ENCODE data around the gene RNU6-8.

RNU6-8 gene

DNA sequence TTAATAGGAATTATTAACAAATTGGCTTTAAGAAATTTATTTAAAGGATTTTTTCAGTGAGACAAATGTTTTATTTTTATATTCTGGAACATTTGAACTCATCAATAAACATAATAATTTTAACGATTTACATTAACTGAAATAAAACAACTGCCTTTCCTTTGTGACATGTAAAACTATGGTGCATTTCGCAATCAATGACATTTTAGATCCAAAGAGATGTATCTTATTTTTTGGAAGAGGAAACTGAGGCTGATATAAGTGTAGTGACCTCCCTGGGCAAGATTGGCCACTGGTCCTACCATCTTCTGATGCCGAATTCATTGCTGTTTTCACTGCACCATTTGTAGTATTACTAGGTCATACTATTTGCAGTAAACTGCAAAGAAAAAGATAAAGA lies 2.5 kb upstream of the RNU6-8 start:
- DNase-seq (ENCODE audit: low read depth) = no peak

GRCh38 chr14:32203928-32204357 lies 874 bp upstream of the RNU6-8 start:
- DNase-seq (ENCODE audit: low read depth) = no peak

GRCh38 chr14:32202491-32202997 lies 525 bp downstream of the RNU6-8 start:
- DNase-seq (ENCODE audit: low read depth) = no peak

GRCh38 chr14:32201816-32202490 lies 1.1 kb downstream of the RNU6-8 start, which contains the start of gene RNU6-7:
TSS of gene RNU6-7 (plus strand) at chr14:32202045.
- no peak for DNase-seq (ENCODE audit: low read depth)

GRCh38 chr14:32201193-32201815 lies 1.8 kb downstream of the RNU6-8 start:
- peak; percentile 11 for DNase-seq (ENCODE audit: low read depth)

DNA sequence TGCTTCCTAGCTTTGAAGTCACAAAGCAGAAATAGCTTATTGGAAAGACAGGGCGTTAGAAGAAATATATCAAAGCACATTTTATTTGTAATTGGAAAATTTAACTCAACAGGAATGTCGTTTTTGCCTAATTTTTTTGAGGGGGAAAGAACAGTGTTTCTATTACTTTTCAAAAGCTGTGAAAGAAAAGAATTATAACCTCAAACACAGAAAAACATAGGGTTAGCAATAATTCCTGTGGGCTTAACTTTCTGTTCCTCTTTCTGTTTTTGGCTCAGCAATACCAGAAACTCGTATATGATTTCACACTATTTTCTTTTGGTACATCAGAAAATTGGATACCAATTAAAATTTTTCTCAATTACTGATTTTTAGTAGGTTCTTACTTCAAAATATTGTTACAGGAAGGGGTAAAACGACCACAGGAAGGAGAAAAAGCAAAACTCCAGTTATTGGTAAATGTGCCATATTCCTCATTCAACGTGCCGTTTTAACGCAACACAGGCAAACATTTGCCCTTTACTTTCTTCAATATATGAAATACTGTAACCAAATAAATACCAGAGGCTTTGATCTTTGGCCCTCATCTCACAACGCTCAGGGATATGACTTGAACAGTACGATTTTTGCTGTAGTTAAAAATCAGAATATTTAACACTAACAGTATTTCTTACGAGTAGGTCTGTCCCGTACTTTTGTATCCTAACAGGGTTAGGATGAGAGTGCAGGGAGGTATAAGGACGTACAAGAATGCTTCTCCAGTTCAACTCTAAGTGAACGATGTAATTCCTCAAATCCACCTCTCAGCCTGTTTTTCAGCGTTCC lies 2.5 kb downstream of the RNU6-8 start:
- no peak for DNase-seq (ENCODE audit: low read depth)

- no peak for DNase-seq (ENCODE audit: low read depth)
Measured at GRCh38 chr14:32197919-32198318, 5.2 kb downstream of the RNU6-8 start.

- no peak for DNase-seq (ENCODE audit: low read depth)
Measured at GRCh38 chr14:32195636-32196035, 7.4 kb downstream of the RNU6-8 start.

DNA sequence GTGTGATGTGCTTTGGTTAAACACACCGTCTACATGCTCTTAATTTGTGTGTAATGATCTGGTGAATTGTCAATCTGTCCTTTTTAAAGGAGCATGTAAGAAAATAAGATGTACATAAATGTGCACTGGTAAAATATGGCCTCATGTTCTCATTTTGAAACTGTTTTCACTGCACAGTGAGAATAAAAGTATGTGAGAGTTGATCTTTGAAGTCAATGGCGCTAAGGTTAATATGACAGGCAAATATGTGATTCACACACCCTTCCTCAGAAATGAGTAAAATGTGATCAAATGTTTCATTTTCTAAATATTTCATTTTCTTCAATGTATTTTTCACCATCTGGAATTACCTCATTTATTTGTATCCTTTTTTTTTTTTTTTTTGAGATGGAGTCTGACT lies 9.5 kb downstream of the RNU6-8 start:
- no peak for DNase-seq (ENCODE audit: low read depth)

DNA sequence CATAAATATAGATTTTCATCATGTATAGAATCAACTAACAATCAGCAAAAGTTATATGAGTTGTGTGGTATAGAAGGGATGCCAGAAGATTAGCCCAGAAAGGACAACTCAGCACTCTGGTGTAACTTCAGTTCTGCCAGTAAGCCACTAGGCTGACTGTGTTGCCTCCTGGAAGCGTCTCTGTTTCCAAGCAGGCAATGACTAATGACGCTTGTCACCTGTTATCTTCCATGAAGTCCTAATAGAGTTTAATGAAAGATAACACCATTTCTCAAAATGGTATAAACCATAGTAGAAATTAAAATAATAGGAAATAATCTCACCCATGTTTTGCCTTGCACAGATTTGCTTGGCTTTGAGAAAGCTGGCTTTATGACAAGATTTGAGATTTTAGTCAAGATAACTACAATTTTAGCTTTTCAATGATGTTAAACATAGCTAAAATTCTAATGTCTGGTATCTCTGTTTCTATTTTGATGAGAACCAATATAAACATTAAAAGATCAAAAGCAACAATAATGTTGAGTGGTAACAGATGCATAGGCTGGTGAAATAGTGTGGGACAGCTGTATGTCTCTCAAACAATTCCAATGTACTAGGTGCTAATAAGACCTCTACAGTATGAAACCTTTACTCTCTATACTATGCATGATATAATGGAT lies 10.2 kb downstream of the RNU6-8 start:
- DNase-seq (ENCODE audit: low read depth) = no peak

GRCh38 chr14:32190673-32191072 lies 12.4 kb downstream of the RNU6-8 start:
- no peak for DNase-seq (ENCODE audit: low read depth)

DNA sequence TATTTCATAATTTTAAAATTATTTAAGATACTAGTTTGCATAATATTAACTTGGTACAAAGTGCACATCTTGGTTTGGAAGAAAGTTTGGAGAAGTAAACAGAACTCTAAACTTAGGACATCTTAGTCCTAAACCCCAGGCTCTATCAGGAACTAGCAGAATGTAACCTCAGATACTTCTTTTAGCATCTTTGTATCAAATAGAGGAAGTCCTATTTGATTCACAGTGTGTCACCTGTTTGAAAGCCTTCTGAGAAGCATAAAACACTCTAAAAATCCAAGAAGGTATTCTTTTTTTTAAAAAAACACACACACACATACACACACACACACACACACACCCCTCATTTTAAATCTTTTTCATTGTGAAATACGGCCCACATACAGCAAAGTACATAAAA lies 13.3 kb downstream of the RNU6-8 start:
- no peak for DNase-seq (ENCODE audit: low read depth)

DNA sequence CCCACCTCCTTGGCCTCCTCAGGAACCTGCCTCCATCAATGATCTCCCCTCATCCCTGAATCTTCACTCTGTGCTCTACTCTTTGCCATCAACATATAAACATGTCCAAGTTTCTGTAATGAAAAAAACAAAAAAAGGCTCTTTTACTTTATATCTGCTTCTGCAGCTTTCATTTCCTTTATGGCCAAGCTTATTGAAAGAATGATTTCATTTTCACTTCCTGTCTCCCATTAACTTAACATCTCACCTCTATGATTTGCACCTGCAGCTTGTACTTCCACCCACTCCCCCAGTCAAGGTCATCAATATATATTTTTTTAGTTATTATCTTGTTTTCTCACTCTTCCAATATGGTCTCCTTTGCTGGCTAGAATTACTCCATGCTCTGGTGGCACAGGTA lies 16.8 kb downstream of the RNU6-8 start:
- no peak for DNase-seq (ENCODE audit: low read depth)

DNA sequence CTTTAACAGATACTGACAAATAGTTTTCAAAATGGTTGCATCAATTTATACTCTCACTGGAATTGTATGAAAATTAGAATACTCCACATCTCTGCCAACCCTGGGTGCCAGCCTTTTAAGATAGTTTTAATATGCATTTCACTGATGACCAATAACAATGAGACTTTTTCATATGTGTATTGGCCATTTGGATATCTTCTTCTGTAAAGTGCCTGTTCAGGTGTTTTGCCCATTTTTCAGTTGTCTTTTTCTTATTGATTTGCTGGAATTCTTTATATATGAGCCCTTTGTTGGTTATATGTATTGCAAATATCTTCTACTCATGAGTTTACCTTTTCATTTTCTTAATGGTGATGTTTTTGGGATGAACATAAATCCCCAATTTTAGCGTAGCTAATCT lies 18.0 kb downstream of the RNU6-8 start:
- no peak for DNase-seq (ENCODE audit: low read depth)

GRCh38 chr14:32183151-32184058 lies 19.7 kb downstream of the RNU6-8 start:
- DNase-seq (ENCODE audit: low read depth) = no peak

DNA sequence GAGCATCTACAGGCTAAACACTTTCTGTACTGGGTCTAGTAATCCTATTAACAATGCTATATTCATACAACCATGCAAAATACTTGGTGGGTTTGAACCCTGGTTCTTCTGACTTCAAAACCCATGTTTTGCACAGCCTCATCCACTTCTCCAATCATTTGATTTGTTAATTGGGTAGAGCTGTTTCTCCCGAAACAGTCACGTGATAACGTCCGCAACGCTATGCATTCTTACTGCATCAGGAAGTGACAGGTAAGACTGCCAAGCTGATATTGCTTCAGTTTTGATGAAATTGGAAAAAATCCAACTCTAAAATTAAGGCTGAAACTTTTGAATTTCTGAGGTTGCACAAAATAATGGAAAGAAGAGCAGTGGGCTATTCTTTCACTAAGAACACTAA lies 31.6 kb downstream of the RNU6-8 start:
- no peak for DNase-seq (ENCODE audit: low read depth)

DNA sequence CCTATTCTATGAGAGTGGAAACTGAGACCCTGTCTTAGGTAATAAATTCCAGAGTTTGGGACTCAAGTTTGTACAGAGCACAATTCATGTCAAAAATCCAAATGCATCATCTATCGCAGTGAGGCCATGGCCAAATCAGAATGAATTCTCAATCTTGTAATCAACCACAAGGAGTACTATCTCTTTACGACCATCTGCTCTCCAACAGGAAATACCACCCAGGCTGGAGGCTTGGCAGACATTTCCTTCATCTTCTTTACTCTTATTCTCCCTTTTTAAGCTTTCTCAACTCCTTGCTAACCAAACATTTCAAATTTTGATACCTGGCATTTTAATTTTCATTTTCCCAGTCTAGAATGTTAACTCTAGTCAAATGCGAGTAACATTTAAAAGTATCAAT lies 33.9 kb downstream of the RNU6-8 start:
- DNase-seq (ENCODE audit: low read depth) = no peak

GRCh38 chr14:32167907-32168306 lies 35.2 kb downstream of the RNU6-8 start:
- DNase-seq (ENCODE audit: low read depth) = no peak

GRCh38 chr14:32166924-32167323 lies 36.1 kb downstream of the RNU6-8 start:
- DNase-seq (ENCODE audit: low read depth) = no peak

DNA sequence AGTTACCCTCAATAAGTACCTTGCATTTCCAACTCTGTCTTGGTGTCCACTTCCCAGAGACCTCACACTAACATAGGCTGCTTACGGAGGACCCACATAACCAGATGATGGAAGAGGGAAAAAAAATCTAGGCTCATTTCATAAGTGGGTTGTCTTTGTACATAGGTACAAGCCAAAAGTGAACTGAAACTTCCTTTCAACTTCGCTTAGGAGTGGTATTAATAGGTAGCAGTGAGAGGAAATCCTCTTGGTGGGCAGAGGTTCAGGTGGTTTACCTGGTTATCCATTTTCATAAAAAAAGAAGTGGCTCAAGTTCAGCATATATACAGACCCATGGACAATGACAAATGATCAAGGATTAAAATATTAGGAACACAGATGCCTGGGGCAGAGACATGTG lies 37.0 kb downstream of the RNU6-8 start:
- no peak for DNase-seq (ENCODE audit: low read depth)
